Uterus (tissue), 2 donors: ENCODE results near the gene SCNN1B.

ENCODE experiments used
- POLR2A ChIP-seq, 2 donors: fragments of 450-650 bp; IDR thresholded peaks; one replicate each; pipeline ENCODE4 v1.6.1; 2016; ENCODE audit warnings: antibody characterized with exemption in 2 of 2, mild to moderate bottlenecking in 1 of 2, moderate library complexity in 1 of 2
- TF ChIP-seq, protein P1 (sequence below), 4 experiments: fragments of 200-600 bp in 2 of 4; fragments of 450-650 bp in 2 of 4; sonication (generic) in 2 of 4; IDR thresholded peaks; one replicate each; pipeline ENCODE4 v1.5.1; 2016 to 2019; ENCODE audit warnings: antibody characterized with exemption in 4 of 4, mild to moderate bottlenecking in 2 of 4, moderate library complexity in 1 of 4

DNA sequence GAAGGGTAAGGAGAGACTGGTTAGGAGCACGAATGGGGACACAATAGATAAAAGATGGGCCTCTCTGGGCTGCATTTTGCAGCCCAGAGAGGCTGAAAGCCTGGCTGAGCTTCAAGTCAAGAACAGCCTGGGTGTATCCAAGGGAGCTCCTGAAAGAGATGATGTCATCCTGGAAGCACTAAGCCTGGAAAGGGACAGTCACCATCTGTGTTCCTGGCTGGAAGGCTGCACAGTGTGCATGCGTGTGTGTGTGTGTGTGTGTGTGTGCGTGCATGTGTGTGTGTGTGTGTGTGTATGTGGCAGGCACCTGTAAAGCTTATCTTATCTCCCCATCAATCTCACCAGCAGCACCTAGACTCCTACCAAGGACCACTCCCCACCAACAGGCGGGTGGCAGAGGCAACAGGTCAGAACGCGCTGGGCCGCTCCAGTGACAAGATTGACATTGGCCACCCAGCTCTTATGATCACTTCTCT, 106.8 kb downstream of the SCNN1B start:
- TF ChIP-seq, protein P1, sequence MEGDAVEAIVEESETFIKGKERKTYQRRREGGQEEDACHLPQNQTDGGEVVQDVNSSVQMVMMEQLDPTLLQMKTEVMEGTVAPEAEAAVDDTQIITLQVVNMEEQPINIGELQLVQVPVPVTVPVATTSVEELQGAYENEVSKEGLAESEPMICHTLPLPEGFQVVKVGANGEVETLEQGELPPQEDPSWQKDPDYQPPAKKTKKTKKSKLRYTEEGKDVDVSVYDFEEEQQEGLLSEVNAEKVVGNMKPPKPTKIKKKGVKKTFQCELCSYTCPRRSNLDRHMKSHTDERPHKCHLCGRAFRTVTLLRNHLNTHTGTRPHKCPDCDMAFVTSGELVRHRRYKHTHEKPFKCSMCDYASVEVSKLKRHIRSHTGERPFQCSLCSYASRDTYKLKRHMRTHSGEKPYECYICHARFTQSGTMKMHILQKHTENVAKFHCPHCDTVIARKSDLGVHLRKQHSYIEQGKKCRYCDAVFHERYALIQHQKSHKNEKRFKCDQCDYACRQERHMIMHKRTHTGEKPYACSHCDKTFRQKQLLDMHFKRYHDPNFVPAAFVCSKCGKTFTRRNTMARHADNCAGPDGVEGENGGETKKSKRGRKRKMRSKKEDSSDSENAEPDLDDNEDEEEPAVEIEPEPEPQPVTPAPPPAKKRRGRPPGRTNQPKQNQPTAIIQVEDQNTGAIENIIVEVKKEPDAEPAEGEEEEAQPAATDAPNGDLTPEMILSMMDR (IDR thresholded peaks at IDR 0.05), result no peak
- no peak for TF ChIP-seq POLR2A (IDR thresholded peaks at IDR 0.05)
